GM13977 (cell line): ENCODE data around the gene KRTAP10-4.
"Not testable (repeated sequence)": the region's sequence is repeated elsewhere in the genome, so short reads cannot be mapped to it uniquely, and the experiment has no call there.

Source experiments
- DNase-seq: peaks from one replicate; pipeline ENCODE4 v3.0.0; 2012; ENCODE audit warnings: low spot score
- CTCF ChIP-seq: IDR thresholded peaks from 2 replicates; pipeline ENCODE4 v1.5.1; 2012; ENCODE audit warnings: mild to moderate bottlenecking, control low read depth; ENCODE audit not compliant: insufficient read depth; ENCODE audit errors: extremely low read depth, missing control alignments
- in situ Hi-C: fragments of 300-500 bp; cut with MboI; formaldehyde crosslinking; loops from one replicate; pipeline ENCODE4 v1.12.0; 2022; ENCODE audit warnings: low sequenced_read_pairs, low pct_unique_long_range_greater_than_20kb, mixed read lengths, inconsistent platforms; ENCODE audit not compliant: unreplicated experiment

KRTAP10-4 gene

GRCh38 chr21:44576025-44576420 is 2.5 kb downstream of the KRTAP10-4 start:
- in situ Hi-C loops = no loop called here
- DNase-seq = no peak
- no peak for TF ChIP-seq CTCF

DNA sequence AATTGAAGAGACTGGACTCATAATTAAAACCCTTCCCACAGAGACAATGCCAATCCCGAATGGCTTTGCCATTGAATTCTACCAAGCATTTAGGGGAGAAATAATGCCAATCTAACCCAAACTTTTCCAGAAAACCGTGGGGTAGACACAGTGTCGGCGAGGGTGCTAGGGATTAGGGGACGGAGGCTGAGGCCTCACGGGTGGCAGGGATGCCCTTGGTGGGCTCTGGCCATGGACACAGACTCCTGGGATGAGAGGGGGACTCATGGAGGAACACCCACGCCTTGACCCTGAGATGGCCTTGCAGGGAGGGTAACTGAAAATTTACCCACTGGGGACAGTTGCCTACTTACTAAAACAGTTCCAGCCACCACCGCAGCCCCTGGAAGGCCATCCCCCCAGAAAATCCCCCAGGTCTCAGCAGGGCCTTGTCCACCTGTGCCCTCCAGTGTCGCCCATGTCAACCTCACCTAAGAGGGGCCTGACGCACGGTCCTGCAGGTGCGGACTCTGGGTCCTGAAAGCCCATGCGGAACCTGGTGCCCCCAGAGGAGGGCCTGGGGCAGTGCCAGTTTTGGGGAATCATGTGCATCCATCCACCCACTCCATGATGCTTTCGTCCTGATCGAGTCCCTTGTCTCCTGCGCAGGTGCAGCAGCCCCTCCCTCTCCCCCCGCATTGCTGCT is 5.0 kb downstream of the KRTAP10-4 start:
- in situ Hi-C loops = no loop called here
- TF ChIP-seq CTCF = no peak
- DNase-seq = no peak

DNA sequence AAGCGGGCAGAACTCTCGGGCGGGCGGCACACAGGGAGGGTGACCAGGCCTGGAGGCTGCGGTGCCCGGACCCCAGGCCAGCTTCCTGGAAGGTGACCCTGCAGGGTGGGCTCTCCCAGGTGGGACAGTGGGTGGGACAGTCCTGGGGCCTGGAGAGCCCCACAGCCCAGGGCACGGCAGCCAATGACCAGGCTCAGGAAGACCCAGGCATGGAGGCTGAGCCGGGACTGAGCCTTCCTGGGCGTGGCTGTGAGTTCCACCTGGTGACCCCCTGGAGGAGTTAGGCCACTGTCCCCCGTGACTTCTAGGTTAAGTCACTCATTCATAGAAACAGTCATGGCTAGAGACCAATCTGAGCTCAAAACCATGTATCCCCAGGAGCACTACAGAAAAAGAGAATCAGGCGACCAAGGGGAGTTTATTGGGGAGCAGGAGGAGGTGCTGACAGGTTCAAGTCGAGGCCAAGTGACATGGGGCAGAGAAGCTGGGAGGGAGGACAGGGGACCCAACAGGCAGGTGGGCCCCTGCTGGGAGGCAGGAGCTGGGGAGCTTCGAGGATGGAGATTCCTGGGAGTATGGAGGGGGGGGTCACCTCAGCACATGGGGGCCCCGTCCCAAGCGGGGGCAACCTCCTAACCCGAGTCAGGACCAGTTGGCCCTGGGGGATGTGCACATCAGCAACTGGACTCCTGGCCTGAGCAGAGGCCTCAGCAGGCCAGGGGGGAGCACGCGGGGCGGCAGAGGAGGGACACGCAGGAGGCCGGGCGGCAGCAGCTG is 5.7 kb downstream of the KRTAP10-4 start:
- no peak for TF ChIP-seq CTCF
- DNase-seq = no peak
- in situ Hi-C loops = no loop called here

DNA sequence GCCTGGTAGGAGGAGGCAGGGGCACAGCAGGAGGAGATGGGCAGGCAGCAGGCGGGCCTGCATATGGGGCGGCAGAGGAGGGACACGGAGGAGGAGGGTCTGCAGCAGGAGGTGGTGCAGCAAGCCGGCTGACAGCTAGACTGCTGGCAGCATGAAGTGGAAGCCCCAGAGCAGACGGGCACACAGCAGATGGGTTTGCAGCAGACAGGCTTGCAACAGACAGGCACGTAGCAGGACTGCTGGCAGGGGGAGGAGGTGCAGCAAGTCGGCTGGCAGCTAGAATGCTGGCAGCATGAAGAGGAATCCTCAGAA is 6.3 kb downstream of the KRTAP10-4 start:
- DNase-seq = no peak
- in situ Hi-C loops = no loop called here
- no peak for TF ChIP-seq CTCF

- in situ Hi-C loops, DNase-seq: not testable (repeated sequence)
Observed at GRCh38 chr21:44580231-44580821, 6.8 kb downstream of the KRTAP10-4 start, which contains the start of gene KRTAP10-5. TSS of gene KRTAP10-5 (minus strand) at chr21:44580604. CDS start at chr21:44580578, 26 bp downstream.

DNA sequence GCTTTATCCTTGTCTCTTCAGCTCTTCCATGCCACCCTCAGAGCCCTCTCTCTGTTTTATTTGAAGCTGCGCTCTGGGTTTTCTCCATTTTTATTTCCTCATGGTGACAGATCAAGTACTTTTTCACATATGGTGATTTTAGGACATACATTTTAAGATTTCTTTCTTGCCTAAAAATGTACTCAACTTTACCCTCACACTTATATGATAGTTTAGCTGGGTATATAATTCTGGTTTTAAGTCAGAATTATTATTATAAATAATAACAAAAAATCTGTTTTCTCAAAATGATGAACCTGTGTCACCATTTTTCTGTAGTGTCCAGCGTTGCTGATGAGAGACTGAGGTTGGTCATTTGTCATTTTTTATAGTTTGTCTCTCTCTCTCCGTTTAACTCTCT is 7.6 kb downstream of the KRTAP10-4 start:
- TF ChIP-seq CTCF = no peak
- DNase-seq = no peak
- in situ Hi-C loops = no loop called here

DNA sequence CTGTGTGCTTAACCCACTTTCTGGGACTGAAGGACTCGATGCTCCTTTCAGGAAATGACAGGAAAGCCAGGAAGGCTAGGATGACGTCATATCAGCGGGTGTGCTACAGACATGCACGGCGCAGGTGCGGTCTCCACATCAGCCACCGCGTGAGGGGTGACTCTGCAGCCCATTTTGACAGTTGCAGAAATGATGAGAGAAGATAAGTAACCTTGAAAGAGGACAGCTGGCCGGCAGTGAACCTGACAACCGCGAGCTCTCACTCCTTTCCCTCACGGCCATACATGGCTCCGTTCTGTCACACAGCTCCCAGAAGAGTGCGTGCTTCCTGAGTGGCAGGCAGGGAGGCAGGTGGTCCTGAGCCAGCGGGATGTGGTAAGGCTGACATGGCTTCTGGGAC is 8.5 kb downstream of the KRTAP10-4 start:
- DNase-seq = no peak
- in situ Hi-C loops = no loop called here
- no peak for TF ChIP-seq CTCF
